ENCODE measurements around the gene SLC27A3.

The SLC27A3 gene

GRCh38 chr1:153796786-153797659 lies 21.8 kb downstream of the SLC27A3 start:
- no peak overlapping the region for H3K4me3 ChIP-seq (ENCODE audit: low read depth in 1 of 2, low read length in 2 of 2)
- no peaks in the 10 kb centered on the region for H3K36me3 ChIP-seq (ENCODE audit: insufficient read depth, low read length)
- no peak overlapping the region for H3K9ac ChIP-seq (ENCODE audit: low read length)
- H3K9me3 ChIP-seq (ENCODE audit: low read length): no peaks in the 10 kb centered on the region
- H3K27me3 ChIP-seq (ENCODE audit: control insufficient read depth in 1 of 2, insufficient read depth in 2 of 2, low read length in 2 of 2): no peaks in the 10 kb centered on the region
- H3K4me1 ChIP-seq (ENCODE audit: insufficient read depth, low read length): no peaks in the 10 kb centered on the region
- no peak overlapping the region for H3K27ac ChIP-seq (ENCODE audit: low read depth, low read length)

- H3K27ac ChIP-seq (ENCODE audit: low read depth, low read length): no peak overlapping the region
- H3K27me3 ChIP-seq (ENCODE audit: control insufficient read depth in 1 of 2, insufficient read depth in 2 of 2, low read length in 2 of 2): no peaks in the 10 kb centered on the region
- H3K9me3 ChIP-seq (ENCODE audit: low read length): no peaks in the 10 kb centered on the region
- no peaks in the 10 kb centered on the region for H3K36me3 ChIP-seq (ENCODE audit: insufficient read depth, low read length)
- no peaks in the 10 kb centered on the region for H3K4me1 ChIP-seq (ENCODE audit: insufficient read depth, low read length)
- no peak overlapping the region for H3K4me3 ChIP-seq (ENCODE audit: low read depth in 1 of 2, low read length in 2 of 2)
- H3K9ac ChIP-seq (ENCODE audit: low read length): no peak overlapping the region
These were observed 23.2 kb downstream of the SLC27A3 start for GRCh38 chr1:153798468-153798780.

- H3K9ac ChIP-seq (ENCODE audit: low read length): no peak overlapping the region
- no peaks in the 10 kb centered on the region for H3K27me3 ChIP-seq (ENCODE audit: control insufficient read depth in 1 of 2, insufficient read depth in 2 of 2, low read length in 2 of 2)
- no peaks in the 10 kb centered on the region for H3K4me1 ChIP-seq (ENCODE audit: insufficient read depth, low read length)
- H3K9me3 ChIP-seq (ENCODE audit: low read length): no peaks in the 10 kb centered on the region
- H3K27ac ChIP-seq (ENCODE audit: low read depth, low read length): no peak overlapping the region
- H3K36me3 ChIP-seq (ENCODE audit: insufficient read depth, low read length): no peaks in the 10 kb centered on the region
- H3K4me3 ChIP-seq (ENCODE audit: low read depth in 1 of 2, low read length in 2 of 2): no peak overlapping the region
These were observed 23.8 kb downstream of the SLC27A3 start for GRCh38 chr1:153799016-153799415.

- Histone ChIP-seq H3K9ac (ENCODE audit: low read length) (no peak overlapping the region), H3K4me1 (ENCODE audit: insufficient read depth, low read length) (no peaks in the 10 kb centered on the region), H3K27me3 (ENCODE audit: control insufficient read depth in 1 of 2, insufficient read depth in 2 of 2, low read length in 2 of 2) (no peaks in the 10 kb centered on the region), H3K4me3 (ENCODE audit: low read depth in 1 of 2, low read length in 2 of 2) (no peak overlapping the region), H3K27ac (ENCODE audit: low read depth, low read length) (no peak overlapping the region), H3K9me3 (ENCODE audit: low read length) (no peaks in the 10 kb centered on the region), H3K36me3 (ENCODE audit: insufficient read depth, low read length) (no peaks in the 10 kb centered on the region)
These were observed 24.6 kb downstream of the SLC27A3 start for GRCh38 chr1:153799566-153800465.

- Histone ChIP-seq H3K27me3 (ENCODE audit: control insufficient read depth in 1 of 2, insufficient read depth in 2 of 2, low read length in 2 of 2) (no peaks in the 10 kb centered on the region), H3K9ac (ENCODE audit: low read length) (no peak overlapping the region), H3K27ac (ENCODE audit: low read depth, low read length) (no peak overlapping the region), H3K9me3 (ENCODE audit: low read length) (no peaks in the 10 kb centered on the region), H3K4me3 (ENCODE audit: low read depth in 1 of 2, low read length in 2 of 2) (no peak overlapping the region), H3K36me3 (ENCODE audit: insufficient read depth, low read length) (no peaks in the 10 kb centered on the region), H3K4me1 (ENCODE audit: insufficient read depth, low read length) (no peaks in the 10 kb centered on the region)
These were observed 25.3 kb downstream of the SLC27A3 start for GRCh38 chr1:153800516-153800915.

- no peaks in the 10 kb centered on the region for H3K36me3 ChIP-seq (ENCODE audit: insufficient read depth, low read length)
- H3K4me1 ChIP-seq (ENCODE audit: insufficient read depth, low read length): no peaks in the 10 kb centered on the region
- no peak overlapping the region for H3K27ac ChIP-seq (ENCODE audit: low read depth, low read length)
- H3K9me3 ChIP-seq (ENCODE audit: low read length): no peaks in the 10 kb centered on the region
- H3K4me3 ChIP-seq (ENCODE audit: low read depth in 1 of 2, low read length in 2 of 2): no peak overlapping the region
- no peaks in the 10 kb centered on the region for H3K27me3 ChIP-seq (ENCODE audit: control insufficient read depth in 1 of 2, insufficient read depth in 2 of 2, low read length in 2 of 2)
- no peak overlapping the region for H3K9ac ChIP-seq (ENCODE audit: low read length)
These were observed 25.9 kb downstream of the SLC27A3 start for GRCh38 chr1:153801028-153801625.

- Histone ChIP-seq H3K4me1 (ENCODE audit: insufficient read depth, low read length) (no peaks in the 10 kb centered on the region), H3K27me3 (ENCODE audit: control insufficient read depth in 1 of 2, insufficient read depth in 2 of 2, low read length in 2 of 2) (no peaks in the 10 kb centered on the region), H3K36me3 (ENCODE audit: insufficient read depth, low read length) (peaks cover under 1% of the 10 kb centered on the region), H3K4me3 (ENCODE audit: low read depth in 1 of 2, low read length in 2 of 2) (no peak overlapping the region), H3K9me3 (ENCODE audit: low read length) (no peaks in the 10 kb centered on the region), H3K27ac (ENCODE audit: low read depth, low read length) (no peak overlapping the region), H3K9ac (ENCODE audit: low read length) (no peak overlapping the region)
These were observed 26.8 kb downstream of the SLC27A3 start for GRCh38 chr1:153801786-153802697.

GRCh38 chr1:153803470-153804056 lies 28.4 kb downstream of the SLC27A3 start:
- Histone ChIP-seq H3K36me3 (ENCODE audit: insufficient read depth, low read length) (peaks cover 13% of the 10 kb centered on the region), H3K27ac (ENCODE audit: low read depth, low read length) (no peak overlapping the region)

GRCh38 chr1:153804112-153804511 lies 28.9 kb downstream of the SLC27A3 start:
- peaks cover 17% of the 10 kb centered on the region for H3K36me3 ChIP-seq (ENCODE audit: insufficient read depth, low read length)
- no peak overlapping the region for H3K9ac ChIP-seq (ENCODE audit: low read length)
- H3K27ac ChIP-seq (ENCODE audit: low read depth, low read length): no peak overlapping the region
- no peaks in the 10 kb centered on the region for H3K9me3 ChIP-seq (ENCODE audit: low read length)
- no peak overlapping the region for H3K4me3 ChIP-seq (ENCODE audit: low read depth in 1 of 2, low read length in 2 of 2)
- H3K4me1 ChIP-seq (ENCODE audit: insufficient read depth, low read length): no peaks in the 10 kb centered on the region
- no peaks in the 10 kb centered on the region for H3K27me3 ChIP-seq (ENCODE audit: control insufficient read depth in 1 of 2, insufficient read depth in 2 of 2, low read length in 2 of 2)

More at GRCh38 chr1:153803470-153804056, 28.4 kb downstream of the SLC27A3 start:
- Histone ChIP-seq H3K4me3 (ENCODE audit: low read depth in 1 of 2, low read length in 2 of 2) (no peak overlapping the region), H3K27me3 (ENCODE audit: control insufficient read depth in 1 of 2, insufficient read depth in 2 of 2, low read length in 2 of 2) (no peaks in the 10 kb centered on the region), H3K9ac (ENCODE audit: low read length) (no peak overlapping the region), H3K9me3 (ENCODE audit: low read length) (no peaks in the 10 kb centered on the region), H3K4me1 (ENCODE audit: insufficient read depth, low read length) (no peaks in the 10 kb centered on the region)

GRCh38 chr1:153805042-153805745 lies 30.0 kb downstream of the SLC27A3 start:
- H3K27me3 ChIP-seq (ENCODE audit: control insufficient read depth in 1 of 2, insufficient read depth in 2 of 2, low read length in 2 of 2): no peaks in the 10 kb centered on the region
- H3K9ac ChIP-seq (ENCODE audit: low read length): no peak overlapping the region
- no peaks in the 10 kb centered on the region for H3K4me1 ChIP-seq (ENCODE audit: insufficient read depth, low read length)
- no peak overlapping the region for H3K27ac ChIP-seq (ENCODE audit: low read depth, low read length)
- H3K4me3 ChIP-seq (ENCODE audit: low read depth in 1 of 2, low read length in 2 of 2): no peak overlapping the region
- peaks cover 28% of the 10 kb centered on the region for H3K36me3 ChIP-seq (ENCODE audit: insufficient read depth, low read length)
- no peaks in the 10 kb centered on the region for H3K9me3 ChIP-seq (ENCODE audit: low read length)
